ENCODE results near the gene CEP97.
"Not testable (repeated sequence)": the region's sequence is repeated elsewhere in the genome, so short reads cannot be mapped to it uniquely, and the experiment has no call there.

DNA sequence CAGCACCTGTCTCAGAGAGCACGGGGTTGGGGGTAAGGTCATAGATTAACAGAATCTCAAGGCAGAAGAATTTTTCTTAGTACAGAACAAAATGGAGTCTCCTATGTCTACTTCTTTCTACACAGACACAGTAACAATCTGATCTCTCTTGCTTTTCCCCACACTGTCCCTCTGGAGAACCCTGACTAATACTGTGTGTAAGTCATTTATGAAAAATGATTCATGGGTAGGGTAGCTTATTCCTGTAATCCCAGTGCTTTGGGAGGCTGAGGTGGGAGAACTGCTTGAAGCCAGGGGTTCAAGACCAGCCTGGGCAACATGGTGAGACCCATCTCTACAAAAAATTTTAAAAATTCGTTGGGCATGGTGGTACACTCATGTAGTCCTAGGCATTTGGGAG lies 19.8 kb upstream of the CEP97 start:
- TF ChIP-seq, protein P1, sequence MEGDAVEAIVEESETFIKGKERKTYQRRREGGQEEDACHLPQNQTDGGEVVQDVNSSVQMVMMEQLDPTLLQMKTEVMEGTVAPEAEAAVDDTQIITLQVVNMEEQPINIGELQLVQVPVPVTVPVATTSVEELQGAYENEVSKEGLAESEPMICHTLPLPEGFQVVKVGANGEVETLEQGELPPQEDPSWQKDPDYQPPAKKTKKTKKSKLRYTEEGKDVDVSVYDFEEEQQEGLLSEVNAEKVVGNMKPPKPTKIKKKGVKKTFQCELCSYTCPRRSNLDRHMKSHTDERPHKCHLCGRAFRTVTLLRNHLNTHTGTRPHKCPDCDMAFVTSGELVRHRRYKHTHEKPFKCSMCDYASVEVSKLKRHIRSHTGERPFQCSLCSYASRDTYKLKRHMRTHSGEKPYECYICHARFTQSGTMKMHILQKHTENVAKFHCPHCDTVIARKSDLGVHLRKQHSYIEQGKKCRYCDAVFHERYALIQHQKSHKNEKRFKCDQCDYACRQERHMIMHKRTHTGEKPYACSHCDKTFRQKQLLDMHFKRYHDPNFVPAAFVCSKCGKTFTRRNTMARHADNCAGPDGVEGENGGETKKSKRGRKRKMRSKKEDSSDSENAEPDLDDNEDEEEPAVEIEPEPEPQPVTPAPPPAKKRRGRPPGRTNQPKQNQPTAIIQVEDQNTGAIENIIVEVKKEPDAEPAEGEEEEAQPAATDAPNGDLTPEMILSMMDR (IDR thresholded peaks at IDR 0.05): not testable (repeated sequence)
- not testable (repeated sequence) for TF ChIP-seq POLR2A (IDR thresholded peaks at IDR 0.05)

Measured in heart left ventricle (tissue), 13 donors.